Ishikawa (cell line): Measurements from ENCODE around the gene SEC61A1.

Experiments used
- CEBPB ChIP-seq: IDR thresholded peaks from 2 replicates; pipeline ENCODE4 v1.6.1; 2012
- CREB1 ChIP-seq: IDR thresholded peaks from 2 replicates; pipeline ENCODE4 v1.6.1; 2012; ENCODE audit warnings: low read depth
- EGR1 ChIP-seq: IDR thresholded peaks from 2 replicates; pipeline ENCODE4 v1.6.1; 2012
- EP300 ChIP-seq: IDR thresholded peaks from 2 replicates; pipeline ENCODE4 v1.6.1; 2012; ENCODE audit warnings: borderline replicate concordance
- FOXM1 ChIP-seq: IDR thresholded peaks from 2 replicates; pipeline ENCODE4 v1.6.1; 2012; ENCODE audit warnings: low read depth, borderline replicate concordance
- NFIC ChIP-seq: IDR thresholded peaks from 2 replicates; pipeline ENCODE4 v1.6.1; 2012
- RAD21 ChIP-seq: IDR thresholded peaks from 2 replicates; pipeline ENCODE4 v1.6.1; 2012; ENCODE audit warnings: low read depth
- TAF1 ChIP-seq: IDR thresholded peaks from 2 replicates; pipeline ENCODE4 v1.6.1; 2012; ENCODE audit warnings: low read depth, mild to moderate bottlenecking
- TCF12 ChIP-seq: IDR thresholded peaks from 2 replicates; pipeline ENCODE4 v1.6.1; 2012; ENCODE audit warnings: low read depth
- TEAD4 ChIP-seq: IDR thresholded peaks from 2 replicates; pipeline ENCODE4 v1.6.1; 2012
- YY1 ChIP-seq: IDR thresholded peaks from 2 replicates; pipeline ENCODE4 v1.6.1; 2012; ENCODE audit warnings: low read depth
- ZBTB7A ChIP-seq: IDR thresholded peaks from 2 replicates; pipeline ENCODE4 v1.6.1; 2012; ENCODE audit warnings: low read depth
- TF ChIP-seq, protein P1 (sequence below): IDR thresholded peaks from 2 replicates; pipeline ENCODE4 v1.6.1; 2012
- TF ChIP-seq, protein P2 (sequence below): IDR thresholded peaks from 2 replicates; pipeline ENCODE4 v1.6.1; 2012; ENCODE audit warnings: low read depth, mild to moderate bottlenecking
- TF ChIP-seq, protein P3 (sequence below): IDR thresholded peaks from 2 replicates; pipeline ENCODE4 v1.6.1; 2012

SEC61A1 gene

GRCh38 chr3:128051837-128052594 lies at the start of gene SEC61A1:
Gene SEC61A1, plus strand, starts transcription at chr3:128052437. Its CDS starts 116 bp downstream, at chr3:128052553.
- TF ChIP-seq YY1 (peak; percentile 10), EP300 (no peak), TCF12 (peak; percentile 63), NFIC (no peak), EGR1 (no peak), CEBPB (no peak), TAF1 (peak; percentile 63), CREB1 (no peak), FOXM1 (no peak), TEAD4 (no peak), ZBTB7A (no peak), RAD21 (no peak)
- TF ChIP-seq, protein P1, sequence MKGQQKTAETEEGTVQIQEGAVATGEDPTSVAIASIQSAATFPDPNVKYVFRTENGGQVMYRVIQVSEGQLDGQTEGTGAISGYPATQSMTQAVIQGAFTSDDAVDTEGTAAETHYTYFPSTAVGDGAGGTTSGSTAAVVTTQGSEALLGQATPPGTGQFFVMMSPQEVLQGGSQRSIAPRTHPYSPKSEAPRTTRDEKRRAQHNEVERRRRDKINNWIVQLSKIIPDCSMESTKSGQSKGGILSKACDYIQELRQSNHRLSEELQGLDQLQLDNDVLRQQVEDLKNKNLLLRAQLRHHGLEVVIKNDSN, result no peak
- TF ChIP-seq, protein P2, sequence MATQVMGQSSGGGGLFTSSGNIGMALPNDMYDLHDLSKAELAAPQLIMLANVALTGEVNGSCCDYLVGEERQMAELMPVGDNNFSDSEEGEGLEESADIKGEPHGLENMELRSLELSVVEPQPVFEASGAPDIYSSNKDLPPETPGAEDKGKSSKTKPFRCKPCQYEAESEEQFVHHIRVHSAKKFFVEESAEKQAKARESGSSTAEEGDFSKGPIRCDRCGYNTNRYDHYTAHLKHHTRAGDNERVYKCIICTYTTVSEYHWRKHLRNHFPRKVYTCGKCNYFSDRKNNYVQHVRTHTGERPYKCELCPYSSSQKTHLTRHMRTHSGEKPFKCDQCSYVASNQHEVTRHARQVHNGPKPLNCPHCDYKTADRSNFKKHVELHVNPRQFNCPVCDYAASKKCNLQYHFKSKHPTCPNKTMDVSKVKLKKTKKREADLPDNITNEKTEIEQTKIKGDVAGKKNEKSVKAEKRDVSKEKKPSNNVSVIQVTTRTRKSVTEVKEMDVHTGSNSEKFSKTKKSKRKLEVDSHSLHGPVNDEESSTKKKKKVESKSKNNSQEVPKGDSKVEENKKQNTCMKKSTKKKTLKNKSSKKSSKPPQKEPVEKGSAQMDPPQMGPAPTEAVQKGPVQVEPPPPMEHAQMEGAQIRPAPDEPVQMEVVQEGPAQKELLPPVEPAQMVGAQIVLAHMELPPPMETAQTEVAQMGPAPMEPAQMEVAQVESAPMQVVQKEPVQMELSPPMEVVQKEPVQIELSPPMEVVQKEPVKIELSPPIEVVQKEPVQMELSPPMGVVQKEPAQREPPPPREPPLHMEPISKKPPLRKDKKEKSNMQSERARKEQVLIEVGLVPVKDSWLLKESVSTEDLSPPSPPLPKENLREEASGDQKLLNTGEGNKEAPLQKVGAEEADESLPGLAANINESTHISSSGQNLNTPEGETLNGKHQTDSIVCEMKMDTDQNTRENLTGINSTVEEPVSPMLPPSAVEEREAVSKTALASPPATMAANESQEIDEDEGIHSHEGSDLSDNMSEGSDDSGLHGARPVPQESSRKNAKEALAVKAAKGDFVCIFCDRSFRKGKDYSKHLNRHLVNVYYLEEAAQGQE, result no peak
- TF ChIP-seq, protein P3, sequence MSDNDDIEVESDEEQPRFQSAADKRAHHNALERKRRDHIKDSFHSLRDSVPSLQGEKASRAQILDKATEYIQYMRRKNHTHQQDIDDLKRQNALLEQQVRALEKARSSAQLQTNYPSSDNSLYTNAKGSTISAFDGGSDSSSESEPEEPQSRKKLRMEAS, result peak; percentile 95

DNA sequence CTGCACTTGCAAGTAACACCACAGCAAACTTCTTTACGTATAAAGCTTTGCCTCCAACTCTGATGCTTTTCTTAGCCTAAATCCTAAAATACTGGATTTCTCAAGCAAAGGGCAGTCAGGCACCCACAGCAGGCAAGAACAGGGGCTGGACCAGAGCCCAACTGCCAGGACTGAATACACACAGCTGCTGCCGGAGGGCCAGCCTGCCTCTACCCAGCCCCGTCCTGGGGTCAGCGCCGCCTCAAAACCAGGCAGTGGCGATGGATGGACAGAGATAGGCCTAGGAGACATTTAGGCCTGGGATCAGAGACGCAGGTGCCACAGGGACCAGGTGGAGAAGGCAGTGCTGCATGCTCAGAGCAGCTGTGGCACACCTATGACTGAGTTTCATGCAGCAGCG lies 47.6 kb upstream of the SEC61A1 start:
- no peak for TF ChIP-seq CEBPB
- TF ChIP-seq TCF12, result no peak
- TF ChIP-seq YY1, result no peak
- TF ChIP-seq CREB1, result no peak
- no peak for TF ChIP-seq NFIC
- no peak for TF ChIP-seq FOXM1
- TF ChIP-seq, protein P3, result no peak
- TF ChIP-seq TAF1, result no peak
- TF ChIP-seq EGR1, result no peak
- TF ChIP-seq RAD21, result no peak
- TF ChIP-seq, protein P1, result no peak

GRCh38 chr3:128006061-128007032 lies 45.9 kb upstream of the SEC61A1 start:
- TF ChIP-seq CEBPB (no peak), NFIC (no peak), TEAD4 (no peak), YY1 (no peak), FOXM1 (no peak), EGR1 (no peak), CREB1 (no peak), ZBTB7A (no peak), TCF12 (no peak), EP300 (no peak), RAD21 (no peak), TAF1 (no peak)
- TF ChIP-seq, protein P2, result no peak
- TF ChIP-seq, protein P3, result no peak
- TF ChIP-seq, protein P1, result no peak

DNA sequence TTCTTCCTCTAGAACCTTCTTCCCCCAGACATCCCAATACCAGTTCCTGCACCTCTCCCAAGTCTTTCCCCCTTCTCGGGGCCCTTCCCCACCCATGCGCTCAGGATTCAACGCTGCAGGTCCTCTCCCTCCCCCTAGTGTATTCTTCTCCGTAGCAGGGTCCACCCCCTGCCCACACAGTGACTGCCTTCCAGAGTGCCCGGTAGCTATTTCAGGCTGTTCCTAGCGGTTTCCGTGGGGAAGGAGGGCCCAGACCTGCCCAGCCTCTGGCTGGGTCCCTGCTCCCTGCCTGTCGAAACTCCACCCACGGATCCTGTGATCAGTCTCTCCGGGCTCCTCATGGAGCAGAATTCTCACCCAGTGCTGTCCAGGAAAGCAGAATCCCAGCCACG lies 45.2 kb upstream of the SEC61A1 start:
- TF ChIP-seq TEAD4 (no peak), CEBPB (no peak), TCF12 (no peak), TAF1 (no peak)
